ENCODE data around the gene UXT.
"Not testable (repeated sequence)": the region's sequence is repeated elsewhere in the genome, so short reads cannot be mapped to it uniquely, and the experiment has no call there.

The UXT gene

DNA sequence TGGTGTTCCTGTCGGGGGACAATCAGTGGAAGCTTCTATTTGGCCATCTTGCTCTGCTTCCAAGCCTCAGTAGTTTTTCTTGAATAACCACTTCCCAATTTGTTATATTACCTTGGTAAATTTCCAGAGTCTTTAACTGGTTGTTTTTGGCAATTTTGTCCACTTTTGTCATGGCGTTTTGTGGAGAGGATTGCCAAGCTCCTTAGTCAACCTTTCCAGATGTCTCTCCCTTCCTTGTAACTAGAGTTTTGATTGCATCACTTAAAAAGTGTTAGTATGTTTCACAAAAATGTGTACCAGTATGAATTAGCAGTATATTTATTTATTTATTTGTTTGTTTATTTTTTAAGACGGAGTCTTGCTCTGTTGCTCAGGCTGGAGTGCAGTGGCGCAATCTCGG, 15.8 kb upstream of the UXT start:
- H3K27ac ChIP-seq, result no peak overlapping the region
- H3K9ac ChIP-seq, result no peak overlapping the region
- H4K20me1 ChIP-seq, result no peaks in the 10 kb centered on the region
- peaks cover 9% of the 10 kb centered on the region; the same call in 1 of the 2 replicates for H3K9me3 ChIP-seq
- no peak for TF ChIP-seq Cebpa-rat (IDR thresholded peaks at IDR 0.05)
- H3K4me2 ChIP-seq, result no peak overlapping the region
- H3K36me3 ChIP-seq, result no peaks in the 10 kb centered on the region
- no peaks in the 10 kb centered on the region for H3K4me1 ChIP-seq
- no peak overlapping the region for H3K4me3 ChIP-seq
- H3K27me3 ChIP-seq, result peaks cover 36% of the 10 kb centered on the region

DNA sequence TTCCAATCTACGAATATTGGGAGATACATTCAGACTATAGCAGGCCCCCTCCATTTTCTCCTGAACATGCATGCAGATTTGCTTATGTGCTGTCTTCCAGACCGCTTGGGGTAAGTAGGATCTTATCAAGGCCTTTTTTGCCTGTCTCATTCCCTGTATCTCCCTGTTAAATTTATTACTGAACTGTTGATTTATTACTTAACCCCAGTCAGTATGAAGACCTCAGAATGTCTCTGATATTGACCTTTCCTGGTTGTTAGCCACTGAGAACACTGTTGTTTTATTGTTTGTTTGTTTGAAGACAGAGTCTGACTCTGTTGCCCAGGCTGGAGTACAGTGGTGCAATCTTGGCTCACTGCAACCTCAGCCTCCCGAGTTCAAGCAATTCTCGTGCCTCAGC, 6.8 kb upstream of the UXT start:
- H3K9me3 ChIP-seq, H3K27ac ChIP-seq, H3K4me3 ChIP-seq, H3K9ac ChIP-seq, H3K4me1 ChIP-seq, H3K4me2 ChIP-seq, H3K36me3 ChIP-seq, H4K20me1 ChIP-seq: not testable (repeated sequence)
- H3K27me3 ChIP-seq, result peaks cover 56% of the 10 kb centered on the region

GRCh38 chrX:47664737-47665136, 5.8 kb upstream of the UXT start:
- no peak for TF ChIP-seq Cebpa-rat (IDR thresholded peaks at IDR 0.05)
- Histone ChIP-seq H3K9me3 (no peaks in the 10 kb centered on the region), H3K9ac (no peak overlapping the region), H3K4me2 (no peak overlapping the region), H3K4me3 (no peak overlapping the region), H3K4me1 (peaks cover 2% of the 10 kb centered on the region), H3K27ac (no peak overlapping the region), H3K27me3 (peaks cover 57% of the 10 kb centered on the region), H4K20me1 (no peaks in the 10 kb centered on the region; the same call in 1 of the 2 replicates), H3K36me3 (no peaks in the 10 kb centered on the region)

DNA sequence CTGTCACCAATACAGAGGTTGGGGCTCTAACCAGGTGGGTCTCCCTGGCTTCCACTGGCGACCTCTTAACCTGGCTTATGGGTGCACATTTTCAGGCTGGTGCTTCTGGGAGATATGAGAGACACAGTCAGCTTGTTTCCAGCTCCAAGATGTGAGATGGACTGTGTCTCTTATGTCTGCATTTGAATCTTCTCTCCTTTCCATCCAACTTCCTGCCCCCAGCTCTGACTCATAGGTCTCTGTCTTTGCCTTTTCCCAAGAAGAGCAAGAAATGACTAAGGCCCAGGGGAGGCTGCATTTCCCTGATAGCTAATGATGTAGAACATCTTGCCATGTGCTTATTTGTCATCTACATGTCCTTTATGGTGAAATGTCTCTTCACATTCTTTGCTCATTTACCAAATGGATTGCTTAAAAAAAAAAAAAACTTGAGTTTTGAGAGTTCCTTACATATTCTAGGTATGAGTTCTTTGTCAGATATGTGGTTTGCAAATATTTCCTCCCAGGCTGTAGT, 3.2 kb upstream of the UXT start:
- no peak overlapping the region for H3K27ac ChIP-seq
- peaks cover 7% of the 10 kb centered on the region for H3K4me1 ChIP-seq
- H3K27me3 ChIP-seq, result peaks cover 59% of the 10 kb centered on the region
- peaks cover 6% of the 10 kb centered on the region for H3K36me3 ChIP-seq
- H3K4me3 ChIP-seq, result no peak overlapping the region
- H3K9me3 ChIP-seq, result 0 out of 2 replicates have a peak, but pooled peaks cover 8% of the 10 kb centered on the region
- H3K9ac ChIP-seq, result no peak overlapping the region
- H4K20me1 ChIP-seq, result peaks cover 8% of the 10 kb centered on the region; the same call in 1 of the 2 replicates
- no peak for TF ChIP-seq Cebpa-rat (IDR thresholded peaks at IDR 0.05)
- no peak overlapping the region for H3K4me2 ChIP-seq

DNA sequence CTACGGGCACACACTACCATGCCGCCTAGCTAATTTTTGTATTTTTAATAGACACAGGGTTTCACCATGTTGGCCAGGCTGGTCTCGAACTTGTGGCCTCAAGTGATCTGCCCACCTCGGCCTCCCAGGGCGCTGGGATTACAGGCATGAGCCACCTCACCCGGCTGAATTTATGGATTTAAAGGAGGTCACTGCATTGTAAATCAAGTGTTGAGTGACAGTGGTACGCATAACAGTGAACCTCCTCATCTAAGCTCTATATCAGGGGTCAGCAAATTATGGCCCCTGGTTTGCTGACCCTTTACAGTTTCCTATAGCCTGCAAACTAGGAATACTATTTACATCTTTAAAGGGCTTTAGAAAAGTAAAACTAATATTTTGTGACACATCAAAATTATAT, 2.6 kb upstream of the UXT start:
- Histone ChIP-seq H3K9ac (no peak overlapping the region), H4K20me1 (peaks cover 10% of the 10 kb centered on the region; the same call in 1 of the 2 replicates), H3K27me3 (peaks cover 62% of the 10 kb centered on the region), H3K36me3 (peaks cover 13% of the 10 kb centered on the region), H3K9me3 (0 out of 2 replicates have a peak, but pooled peaks cover 8% of the 10 kb centered on the region), H3K4me1 (peaks cover 7% of the 10 kb centered on the region), H3K4me2 (no peak overlapping the region), H3K4me3 (no peak overlapping the region), H3K27ac (no peak overlapping the region)
- no peak for TF ChIP-seq Cebpa-rat (IDR thresholded peaks at IDR 0.05)

DNA sequence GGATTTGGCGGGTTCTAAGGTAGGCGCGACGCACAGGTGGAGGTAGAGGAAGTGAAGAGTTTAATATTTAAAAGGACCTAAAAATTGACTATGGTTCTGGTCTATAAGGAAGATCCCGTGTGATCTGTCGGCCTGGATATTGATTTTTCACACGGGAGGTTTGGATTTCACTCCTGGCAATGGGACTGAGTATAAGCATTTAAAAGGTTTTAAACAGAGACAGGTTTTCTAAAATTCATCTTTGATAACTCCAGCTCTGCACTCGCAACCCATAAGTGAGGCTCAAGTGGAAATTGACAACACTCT, 394 bp upstream of the UXT start:
- peak overlapping the region; percentile 70 for H3K4me3 ChIP-seq
- no peak for TF ChIP-seq Cebpa-rat (IDR thresholded peaks at IDR 0.05)
- H3K4me1 ChIP-seq, result peaks cover 7% of the 10 kb centered on the region
- peak overlapping the region; percentile 57 for H3K4me2 ChIP-seq
- H3K9ac ChIP-seq, result 0 out of 2 replicates have a peak overlapping the region, but pooled peaks have one; percentile 86
- H3K36me3 ChIP-seq, result peaks cover 32% of the 10 kb centered on the region
- peaks cover 10% of the 10 kb centered on the region; the same call in 1 of the 2 replicates for H4K20me1 ChIP-seq
- H3K9me3 ChIP-seq, result 0 out of 2 replicates have a peak, but pooled peaks cover 8% of the 10 kb centered on the region
- H3K27me3 ChIP-seq, result peaks cover 62% of the 10 kb centered on the region
- H3K27ac ChIP-seq, result peak overlapping the region; percentile 89; the same call in 1 of the 2 replicates

DNA sequence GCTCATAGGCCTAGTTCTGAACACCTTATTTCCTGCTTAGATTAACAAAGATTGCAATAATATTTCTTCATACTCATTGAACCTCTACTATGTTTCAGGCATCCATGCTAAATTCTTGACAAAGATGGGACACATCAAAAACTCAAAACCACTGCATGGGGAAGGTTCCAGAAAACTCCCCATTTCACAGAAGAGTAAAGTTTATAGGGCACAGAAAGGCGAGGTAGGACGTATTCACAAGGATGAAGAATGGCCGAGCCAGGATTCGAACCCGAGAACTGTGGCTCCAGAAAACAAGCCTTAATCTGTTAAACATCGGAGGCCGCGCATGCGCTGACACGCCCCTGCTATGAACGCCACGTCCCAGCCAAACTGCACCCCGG, 688 bp downstream of the UXT start:
- Histone ChIP-seq H3K4me2 (peak overlapping the region; percentile 61), H3K27ac (peak overlapping the region; percentile 89), H3K4me3 (peak overlapping the region; percentile 70)

DNA sequence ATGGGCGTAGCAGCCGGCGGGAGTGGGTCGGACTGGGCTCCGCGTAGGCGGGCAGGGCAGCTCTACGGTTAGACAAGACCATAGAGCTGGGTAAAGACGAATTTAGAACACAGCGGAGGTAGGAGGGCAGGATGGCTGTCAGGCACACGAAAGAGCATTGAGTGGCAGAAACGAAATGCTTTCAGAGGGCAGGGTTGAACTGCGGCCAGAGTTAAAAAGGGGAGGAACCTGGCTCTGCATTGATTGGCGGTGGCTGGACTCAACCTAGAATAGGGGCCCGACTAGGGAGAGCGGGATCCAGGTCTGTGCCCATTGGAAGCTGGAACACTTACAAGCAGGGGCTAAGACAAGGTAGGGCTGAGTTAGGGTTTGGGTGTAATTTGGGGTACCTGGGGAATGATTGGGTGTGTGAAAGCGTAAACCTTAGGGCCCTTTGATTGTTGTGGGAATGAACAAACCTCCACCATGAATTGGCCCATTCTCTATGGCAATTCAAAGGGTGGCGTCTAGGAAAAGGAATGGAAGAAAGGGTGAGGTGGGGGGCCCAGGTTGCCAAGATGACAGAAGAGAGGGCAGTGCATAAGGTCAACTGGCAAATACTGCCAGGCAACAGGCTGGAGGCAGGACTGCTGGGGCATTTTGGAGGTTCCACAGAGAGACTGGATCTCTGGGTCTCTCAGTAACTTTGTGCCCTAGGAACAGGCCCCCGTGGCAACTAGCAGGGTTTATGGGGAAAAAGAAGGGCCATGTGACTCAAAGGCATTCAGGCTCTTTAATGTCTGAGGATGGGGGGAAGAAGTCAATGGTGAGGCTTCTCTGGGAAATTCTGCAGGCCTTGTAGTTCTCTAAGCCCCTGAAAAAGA, 7.7 kb downstream of the UXT start:
- Histone ChIP-seq H3K27ac (no peak overlapping the region), H3K4me2 (peak overlapping the region; percentile 69), H3K36me3 (peaks cover 38% of the 10 kb centered on the region), H3K27me3 (peaks cover 64% of the 10 kb centered on the region), H3K9ac (0 out of 2 replicates have a peak overlapping the region, but pooled peaks have one; percentile 18), H3K9me3 (no peaks in the 10 kb centered on the region), H3K4me3 (peak overlapping the region; percentile 77), H4K20me1 (peaks cover 30% of the 10 kb centered on the region; the same call in 1 of the 2 replicates), H3K4me1 (peaks cover 27% of the 10 kb centered on the region)
- TF ChIP-seq Cebpa-rat (IDR thresholded peaks at IDR 0.05), result no peak

More for the DNA sequence above, 688 bp downstream of the UXT start:
- H4K20me1 ChIP-seq, result peaks cover 10% of the 10 kb centered on the region; the same call in 1 of the 2 replicates
- peaks cover 7% of the 10 kb centered on the region for H3K4me1 ChIP-seq
- H3K27me3 ChIP-seq, result peaks cover 62% of the 10 kb centered on the region
- no peak for TF ChIP-seq Cebpa-rat (IDR thresholded peaks at IDR 0.05)
- peaks cover 43% of the 10 kb centered on the region for H3K36me3 ChIP-seq
- 0 out of 2 replicates have a peak, but pooled peaks cover 8% of the 10 kb centered on the region for H3K9me3 ChIP-seq
- peak overlapping the region; percentile 86 for H3K9ac ChIP-seq

GRCh38 chrX:47650164-47651042, 8.6 kb downstream of the UXT start, which contains the start of gene ELK1:
Gene ELK1 (minus strand): TSS chrX:47650563. CDS start chrX:47641441, 9,122 bp downstream.
- Histone ChIP-seq H3K36me3 (peaks cover 29% of the 10 kb centered on the region), H3K9ac (peak within 1 kb of the TSS; percentile 78), H3K4me3 (peak within 1 kb of the TSS; percentile 77), H3K4me1 (peaks cover 27% of the 10 kb centered on the region), H3K27ac (peak within 1 kb of the TSS; percentile 70), H3K9me3 (no peaks in the 10 kb centered on the region), H4K20me1 (peaks cover 38% of the 10 kb centered on the region), H3K27me3 (peaks cover 59% of the 10 kb centered on the region), H3K4me2 (peak within 1 kb of the TSS; percentile 85)
- TF ChIP-seq Cebpa-rat (IDR thresholded peaks at IDR 0.05), result no peak

Measured in BLaER1 (cell line).